Stimulated activated CD4-positive, alpha-beta T cell treated with anti-CD3 and anti-CD28 coated beads, Interleukin-12 subunit alpha, Interleukin-12 subunit beta, amount 100 ng/mL, for 4 hours (primary cell): Measurements from ENCODE around the gene KCTD8.

Experiments used
- DNase-seq: peaks from one replicate; pipeline ENCODE4 v3.0.0-alpha.2; 2020

Gene KCTD8

DNA sequence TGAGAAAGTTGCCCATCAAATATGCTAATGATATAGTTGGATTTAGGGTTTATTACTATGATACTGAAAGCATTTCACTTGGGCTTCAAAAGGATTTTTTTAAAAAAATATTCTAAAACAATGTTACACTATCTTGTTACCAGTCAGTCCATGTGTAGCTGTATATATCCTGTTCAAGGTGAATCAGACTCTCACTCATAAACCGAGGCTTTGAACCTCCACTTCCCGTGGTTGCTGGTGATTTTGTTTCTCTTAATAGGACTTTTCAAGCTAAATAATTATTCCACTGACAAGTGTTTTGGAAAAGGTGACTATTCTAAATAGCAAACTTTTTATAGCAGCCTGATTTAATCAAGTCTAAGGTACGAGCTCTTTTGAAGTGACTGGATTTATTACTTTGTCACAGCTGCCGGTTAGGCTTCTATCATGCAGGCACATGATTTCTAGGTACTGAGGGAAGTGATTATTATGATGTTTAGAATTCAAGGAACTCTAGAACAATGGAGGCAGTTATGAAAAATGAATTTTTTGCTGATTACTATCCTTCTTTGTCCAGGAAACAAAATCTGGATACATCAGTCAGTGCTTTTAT lies 287.7 kb downstream of the KCTD8 start:
- DNase-seq, result no peak

DNA sequence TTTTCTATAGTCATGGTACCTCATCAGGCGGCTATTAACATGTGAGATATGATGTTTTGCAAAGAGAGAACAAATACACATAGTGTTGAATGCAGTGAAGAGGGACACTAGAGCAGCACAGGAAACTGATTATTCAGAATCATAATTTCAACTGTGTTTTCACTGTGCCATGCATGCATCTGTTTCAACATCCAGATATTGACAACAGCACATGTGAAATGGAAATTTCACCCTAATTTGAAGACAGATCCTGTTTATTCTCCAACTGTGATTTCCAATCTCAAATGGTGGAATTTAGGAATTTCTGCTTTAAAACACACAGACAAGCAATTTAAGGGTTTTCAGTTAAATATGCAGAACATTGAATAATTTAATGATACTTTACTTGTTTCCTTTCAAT lies 288.6 kb downstream of the KCTD8 start:
- no peak for DNase-seq

DNA sequence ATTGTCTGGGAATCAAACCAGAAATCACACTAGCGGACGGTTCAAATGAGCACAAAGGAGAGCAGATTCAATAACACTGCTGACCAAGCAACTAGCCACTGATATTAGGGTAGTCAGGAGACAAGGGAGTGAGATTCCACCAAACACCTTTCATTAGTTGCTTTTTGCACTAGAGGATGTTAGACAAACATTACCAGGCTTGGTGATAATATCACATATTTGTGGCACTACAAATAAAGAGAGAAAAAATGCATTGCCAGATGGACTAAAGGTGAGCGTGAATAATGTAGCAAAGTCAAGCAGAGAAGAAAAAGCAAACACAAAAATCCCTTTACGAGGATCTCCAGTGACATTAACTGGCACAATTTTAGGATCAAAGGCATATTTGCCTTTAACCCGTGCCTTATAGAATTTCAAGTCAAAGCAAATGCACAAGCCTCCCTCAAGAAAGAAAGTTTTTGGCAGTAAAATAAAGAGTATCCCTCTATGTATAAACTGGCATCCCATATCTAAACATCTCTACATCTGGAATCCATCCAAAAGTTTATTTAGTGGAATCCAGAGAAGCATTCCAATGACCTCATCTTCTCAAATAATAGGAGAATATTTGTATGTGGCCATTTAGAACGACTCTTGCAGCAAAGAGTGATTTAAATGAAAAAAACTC lies 290.9 kb downstream of the KCTD8 start:
- no peak for DNase-seq

DNA sequence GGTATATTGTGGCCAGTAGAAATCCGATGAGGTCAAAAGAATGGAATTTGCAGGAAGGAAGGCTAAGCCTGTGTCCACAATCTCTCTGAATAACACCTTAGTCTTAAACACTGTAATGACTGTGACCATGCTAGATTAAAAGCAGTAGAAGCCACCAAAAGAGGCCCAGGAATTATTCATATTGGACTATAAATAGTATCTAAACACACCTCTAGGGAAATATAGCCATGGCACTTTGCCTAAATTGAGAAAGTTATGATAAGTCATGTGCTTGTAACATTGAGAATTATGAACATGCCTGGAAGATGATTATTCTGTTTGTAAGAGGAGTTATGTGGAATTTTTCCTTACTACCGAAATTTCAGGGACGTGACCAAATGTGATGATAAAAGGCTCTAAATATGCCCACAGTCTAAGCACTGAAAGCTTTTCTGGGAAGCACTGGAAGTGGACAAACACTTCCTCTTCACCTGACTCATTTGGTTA lies 298.5 kb downstream of the KCTD8 start:
- DNase-seq, result no peak

DNA sequence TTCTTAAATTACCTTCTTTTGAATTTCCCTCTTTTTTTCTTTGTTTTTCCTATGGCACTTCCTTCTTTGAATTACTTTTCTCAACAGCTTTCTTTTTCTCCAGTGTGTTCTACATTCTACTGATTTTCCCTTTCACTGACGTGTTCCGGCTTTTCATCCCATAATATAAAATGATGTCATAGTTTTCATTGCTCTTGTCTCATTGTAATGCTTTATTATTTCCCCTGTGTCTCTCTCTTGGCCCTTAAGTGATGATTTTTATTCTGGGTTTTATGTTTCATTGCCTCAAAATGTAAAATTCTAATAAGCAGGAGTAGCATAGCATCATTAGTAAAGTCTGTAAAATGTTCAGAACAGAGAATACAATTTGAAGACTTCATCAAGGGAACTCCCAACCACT lies 299.3 kb downstream of the KCTD8 start:
- no peak for DNase-seq

DNA sequence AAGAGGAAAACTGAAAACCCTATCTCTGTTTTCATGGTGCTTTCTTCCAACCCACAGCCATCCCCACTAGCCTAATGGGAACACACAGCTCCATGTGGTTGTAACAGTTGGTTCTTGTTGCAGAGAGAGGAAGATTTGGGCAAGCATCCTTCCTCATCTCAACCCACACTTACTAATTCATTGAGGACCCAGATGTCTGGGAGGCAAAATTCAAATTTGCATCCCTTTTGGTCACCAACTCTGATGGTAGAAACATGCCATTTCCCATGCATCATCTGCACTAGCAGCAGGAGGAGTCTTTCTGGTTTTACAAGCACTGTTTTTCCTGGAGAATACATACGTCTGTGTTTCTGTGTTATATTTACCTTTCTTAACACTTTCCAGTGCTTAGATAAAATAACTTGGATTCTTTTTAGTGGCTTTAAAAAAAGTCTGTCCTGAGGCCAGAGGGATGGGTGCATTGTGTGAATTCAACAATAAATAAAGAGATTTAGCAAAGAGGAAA lies 301.0 kb downstream of the KCTD8 start:
- DNase-seq, result no peak

DNA sequence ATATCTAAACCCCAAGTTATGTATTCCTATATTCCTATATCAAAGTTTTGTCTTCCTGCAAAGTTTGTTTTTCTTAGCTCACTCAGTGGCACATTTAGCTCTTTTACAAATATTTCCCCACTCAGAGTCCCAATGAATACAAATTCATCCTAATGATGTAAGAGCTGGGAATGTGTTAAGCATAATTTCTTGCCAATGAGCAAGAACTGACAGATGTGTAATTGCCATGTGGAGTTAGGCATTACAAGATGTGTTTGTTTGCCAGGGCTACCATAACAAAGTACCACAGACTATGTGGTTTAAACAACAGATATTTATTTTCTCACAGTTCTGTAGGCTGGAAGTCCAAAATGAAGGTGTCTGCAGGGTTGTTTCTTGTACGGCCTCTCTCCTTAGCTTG lies 302.1 kb downstream of the KCTD8 start:
- DNase-seq, result no peak

DNA sequence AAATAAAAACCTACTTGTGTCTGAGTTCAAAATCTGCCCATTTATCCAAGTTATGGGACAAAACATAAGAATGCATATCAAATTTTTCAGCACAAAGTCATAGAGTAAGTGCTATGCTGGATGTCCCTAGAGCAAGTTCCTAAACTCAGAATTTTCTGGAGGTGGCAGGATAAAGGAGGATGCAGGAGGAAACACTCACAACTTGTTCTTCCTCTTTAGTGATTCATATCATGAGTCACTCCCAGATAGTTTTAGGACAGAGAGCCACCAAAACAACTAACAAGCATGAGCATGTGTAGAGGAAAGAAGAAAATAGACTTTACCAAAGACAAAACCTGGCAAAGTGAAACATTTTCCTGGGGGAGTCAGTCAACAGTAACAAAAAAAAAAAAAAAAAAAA lies 302.7 kb downstream of the KCTD8 start:
- DNase-seq, result no peak

DNA sequence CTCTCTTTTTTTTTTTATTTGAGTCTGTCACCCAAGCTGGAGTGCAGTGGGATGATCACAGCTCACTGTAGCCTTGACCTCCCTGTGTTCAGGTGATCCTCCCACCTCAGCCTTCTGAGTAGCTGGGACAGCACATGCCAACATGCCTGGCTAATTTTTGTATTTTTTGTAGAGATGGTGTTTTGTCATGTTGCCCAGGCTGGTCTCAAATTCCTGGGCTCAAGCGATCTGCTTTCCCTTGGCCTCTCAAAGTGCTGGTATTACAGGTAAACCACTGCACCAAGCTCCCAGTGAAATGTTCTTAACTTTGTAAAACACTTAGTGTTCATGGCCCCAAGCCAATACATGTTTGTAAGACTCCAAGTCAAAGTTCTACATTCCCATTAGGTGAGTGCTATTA lies 316.1 kb downstream of the KCTD8 start:
- DNase-seq, result no peak
